HEK293 (cell line): Measurements from ENCODE around the gene PLCB1.

Source experiments
- CTCF ChIA-PET: fragments of 350-600 bp; formaldehyde crosslinking; extraction: SDS; loops from one replicate; lab custom pipeline; 2021; ENCODE audit warnings: antibody characterized with exemption; lab: Yijun Ruan, JAX
- POLR2A ChIA-PET: fragments of 300-600 bp; formaldehyde crosslinking; extraction: SDS; loops from one replicate; lab custom pipeline; 2020; ENCODE audit warnings: antibody characterized with exemption, inconsistent platforms; lab: Yijun Ruan, JAX
- H3K27ac ChIP-seq: fragments of 200-500 bp; sonication (Bioruptor generic); 2 replicates; pipeline ENCODE4 v1.5.1; 2014; ENCODE audit warnings: low read depth, low read length, control low read depth, inconsistent platforms; ENCODE audit errors: extremely low read depth
- H3K36me3 ChIP-seq, 2 experiments: fragments of 200-500 bp in 1 of 2; sonication (Bioruptor generic) in 1 of 2; 1 replicate in 1 of 2; 2 replicates in 1 of 2; pipeline ENCODE4 v1.5.1; 2014 to 2017; ENCODE audit warnings: inconsistent platforms in 2 of 2, low read length in 2 of 2; ENCODE audit not compliant: control insufficient read depth in 2 of 2, insufficient read depth in 1 of 2
- H3K4me1 ChIP-seq: fragments of 200-500 bp; sonication (Bioruptor generic); 2 replicates; pipeline ENCODE4 v1.5.1; 2014; ENCODE audit warnings: mild to moderate bottlenecking, low read length, inconsistent platforms; ENCODE audit not compliant: control insufficient read depth, insufficient read depth
- H3K4me3 ChIP-seq: 2 replicates; pipeline ENCODE4 v1.5.1; 2011; ENCODE audit warnings: low read depth, mild to moderate bottlenecking, control low read depth, low read length, moderate library complexity
- H3K9me3 ChIP-seq: fragments of 200-500 bp; sonication (Bioruptor generic); 2 replicates; pipeline ENCODE4 v1.5.1; 2014; ENCODE audit warnings: low read depth, low read length, inconsistent platforms; ENCODE audit not compliant: control insufficient read depth, insufficient read depth
- HOXD13 ChIP-seq: sonication (generic); formaldehyde crosslinking; IDR thresholded peaks from 2 replicates; pipeline ENCODE4 v1.8.0; 2022; ENCODE audit warnings: missing genetic modification reagents, borderline replicate concordance
- KLF1 ChIP-seq: fragments of 450-650 bp; formaldehyde crosslinking; IDR thresholded peaks from 2 replicates; pipeline ENCODE4 v1.5.1; 2016; ENCODE audit warnings: missing biosample characterization, missing genetic modification characterization
- KLF10 ChIP-seq: fragments of 450-650 bp; IDR thresholded peaks from 2 replicates; pipeline ENCODE4 v1.5.1; 2018; ENCODE audit warnings: missing biosample characterization, mild to moderate bottlenecking, missing genetic modification characterization
- PRDM1 ChIP-seq: fragments of 450-650 bp; formaldehyde crosslinking; IDR thresholded peaks from 2 replicates; pipeline ENCODE4; 2016; ENCODE audit warnings: missing biosample characterization, missing genetic modification characterization
- SCRT2 ChIP-seq: fragments of 450-650 bp; formaldehyde crosslinking; IDR thresholded peaks from 2 replicates; pipeline ENCODE4 v1.5.1; 2016; ENCODE audit warnings: missing biosample characterization, missing genetic modification characterization
- ZNF280C ChIP-seq: fragments of 450-650 bp; formaldehyde crosslinking; IDR thresholded peaks from 2 replicates; pipeline ENCODE4 v1.5.1; 2016; ENCODE audit warnings: missing biosample characterization, missing genetic modification characterization
- ZNF280D ChIP-seq: fragments of 450-650 bp; formaldehyde crosslinking; IDR thresholded peaks from 2 replicates; pipeline ENCODE4 v1.5.1; 2016; ENCODE audit warnings: missing biosample characterization, missing genetic modification characterization
- ZNF416 ChIP-seq: fragments of 450-650 bp; formaldehyde crosslinking; IDR thresholded peaks from 2 replicates; pipeline ENCODE4 v1.5.1; 2016; ENCODE audit warnings: missing biosample characterization, missing genetic modification characterization
- ZNF433 ChIP-seq: fragments of 450-650 bp; formaldehyde crosslinking; IDR thresholded peaks from 2 replicates; pipeline ENCODE4 v1.5.1; 2016; ENCODE audit warnings: missing biosample characterization, missing genetic modification characterization, low read depth
- ZNF501 ChIP-seq: fragments of 450-650 bp; formaldehyde crosslinking; IDR thresholded peaks from 2 replicates; pipeline ENCODE4 v1.5.1; 2016; ENCODE audit warnings: missing biosample characterization, missing genetic modification characterization
- ZNF521 ChIP-seq: fragments of 450-650 bp; formaldehyde crosslinking; IDR thresholded peaks from 2 replicates; pipeline ENCODE4 v1.5.1; 2017; ENCODE audit warnings: missing biosample characterization, mild to moderate bottlenecking, missing genetic modification characterization
- ZNF529 ChIP-seq: fragments of 450-650 bp; formaldehyde crosslinking; IDR thresholded peaks from 2 replicates; pipeline ENCODE4 v1.5.1; 2017; ENCODE audit warnings: missing genetic modification characterization, missing biosample characterization; ENCODE audit not compliant: insufficient replicate concordance
- ZNF549 ChIP-seq: fragments of 450-650 bp; IDR thresholded peaks from 2 replicates; pipeline ENCODE4 v1.5.1; 2018; ENCODE audit warnings: missing biosample characterization, missing genetic modification characterization, mild to moderate bottlenecking, inconsistent platforms, moderate library complexity
- ZNF624 ChIP-seq: fragments of 450-650 bp; formaldehyde crosslinking; IDR thresholded peaks from 2 replicates; pipeline ENCODE4 v1.5.1; 2017; ENCODE audit warnings: missing biosample characterization, missing genetic modification characterization
- ZNF658 ChIP-seq: fragments of 450-650 bp; formaldehyde crosslinking; IDR thresholded peaks from 2 replicates; pipeline ENCODE4; 2016; ENCODE audit warnings: missing biosample characterization, missing genetic modification characterization
- ZNF660 ChIP-seq: fragments of 450-650 bp; IDR thresholded peaks from 2 replicates; pipeline ENCODE4 v1.5.1; 2018; ENCODE audit warnings: missing biosample characterization, mild to moderate bottlenecking, missing genetic modification characterization
- ZNF664 ChIP-seq: fragments of 450-650 bp; formaldehyde crosslinking; IDR thresholded peaks from 2 replicates; pipeline ENCODE4 v1.5.1; 2016; ENCODE audit warnings: missing biosample characterization, missing genetic modification characterization
- ZNF677 ChIP-seq: fragments of 450-650 bp; IDR thresholded peaks from 2 replicates; pipeline ENCODE4 v1.5.0; 2018; ENCODE audit warnings: missing biosample characterization, mild to moderate bottlenecking, missing genetic modification characterization, moderate library complexity
- ZSCAN23 ChIP-seq: fragments of 450-650 bp; formaldehyde crosslinking; IDR thresholded peaks from 2 replicates; pipeline ENCODE4 v1.5.1; 2016; ENCODE audit warnings: missing biosample characterization, missing genetic modification characterization
- TF ChIP-seq, protein P1 (sequence below): fragments of 450-650 bp; formaldehyde crosslinking; conservative IDR thresholded peaks from 2 replicates; pipeline ENCODE4 v1.5.1; 2016; ENCODE audit warnings: low read depth, missing biosample characterization, missing genetic modification characterization
- TF ChIP-seq, protein P2 (sequence below): fragments of 450-650 bp; formaldehyde crosslinking; IDR thresholded peaks from 2 replicates; pipeline ENCODE4 v1.5.1; 2016; ENCODE audit warnings: missing biosample characterization, missing genetic modification characterization, borderline replicate concordance
- TF ChIP-seq, protein P3 (sequence below): fragments of 450-650 bp; formaldehyde crosslinking; IDR thresholded peaks from 2 replicates; pipeline ENCODE4 v1.5.1; 2016; ENCODE audit warnings: missing biosample characterization, missing genetic modification characterization

PLCB1 gene

GRCh38 chr20:8633366-8633765 lies 501.3 kb downstream of the PLCB1 start (continued):
- no peak for TF ChIP-seq ZNF549 (tag by site-specific recombination)
- TF ChIP-seq SCRT2 (tag by site-specific recombination), result no peak
- no peak for TF ChIP-seq ZNF624 (tag by site-specific recombination)
- no peak for TF ChIP-seq ZNF501 (tag by site-specific recombination)
- TF ChIP-seq KLF1, result no peak
- TF ChIP-seq HOXD13 (CRISPR knock-in tag), result no peak
- TF ChIP-seq ZNF660, result no peak
- TF ChIP-seq ZNF280D (tag by site-specific recombination), result no peak
- no peak for TF ChIP-seq ZNF416
- TF ChIP-seq ZNF280C (tag by site-specific recombination), result no peak

DNA sequence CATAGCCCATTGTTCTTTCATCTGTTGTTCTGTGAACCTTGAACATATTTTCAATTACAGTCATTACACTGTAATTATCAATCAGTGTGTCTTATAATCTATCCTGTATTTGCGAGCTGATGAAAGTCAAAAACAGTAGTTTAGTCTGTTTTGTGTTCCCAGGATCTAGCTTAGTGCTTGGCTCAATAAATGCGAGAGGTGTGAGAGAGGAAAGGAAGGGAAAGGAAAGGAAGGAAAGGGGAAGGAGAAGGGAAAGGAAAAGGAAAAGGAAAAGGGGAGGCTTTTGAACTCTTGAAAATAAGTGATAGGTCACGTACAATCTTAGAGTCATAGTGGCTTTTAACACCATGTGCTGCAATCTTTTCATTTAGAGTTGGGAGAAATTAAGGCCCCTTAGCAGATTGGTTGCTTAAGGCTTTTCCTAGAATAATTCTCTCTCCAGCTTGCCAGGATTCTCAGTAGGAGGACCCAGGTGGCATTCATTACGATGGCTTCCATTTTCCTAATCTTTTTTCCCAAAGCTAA lies 503.0 kb downstream of the PLCB1 start:
- H3K4me1 ChIP-seq, result peaks cover 5% of the 10 kb centered on the region; the same call in 1 of the 2 replicates
- peak; percentile 74 for TF ChIP-seq PRDM1 (tag by site-specific recombination)
- TF ChIP-seq, protein P1, sequence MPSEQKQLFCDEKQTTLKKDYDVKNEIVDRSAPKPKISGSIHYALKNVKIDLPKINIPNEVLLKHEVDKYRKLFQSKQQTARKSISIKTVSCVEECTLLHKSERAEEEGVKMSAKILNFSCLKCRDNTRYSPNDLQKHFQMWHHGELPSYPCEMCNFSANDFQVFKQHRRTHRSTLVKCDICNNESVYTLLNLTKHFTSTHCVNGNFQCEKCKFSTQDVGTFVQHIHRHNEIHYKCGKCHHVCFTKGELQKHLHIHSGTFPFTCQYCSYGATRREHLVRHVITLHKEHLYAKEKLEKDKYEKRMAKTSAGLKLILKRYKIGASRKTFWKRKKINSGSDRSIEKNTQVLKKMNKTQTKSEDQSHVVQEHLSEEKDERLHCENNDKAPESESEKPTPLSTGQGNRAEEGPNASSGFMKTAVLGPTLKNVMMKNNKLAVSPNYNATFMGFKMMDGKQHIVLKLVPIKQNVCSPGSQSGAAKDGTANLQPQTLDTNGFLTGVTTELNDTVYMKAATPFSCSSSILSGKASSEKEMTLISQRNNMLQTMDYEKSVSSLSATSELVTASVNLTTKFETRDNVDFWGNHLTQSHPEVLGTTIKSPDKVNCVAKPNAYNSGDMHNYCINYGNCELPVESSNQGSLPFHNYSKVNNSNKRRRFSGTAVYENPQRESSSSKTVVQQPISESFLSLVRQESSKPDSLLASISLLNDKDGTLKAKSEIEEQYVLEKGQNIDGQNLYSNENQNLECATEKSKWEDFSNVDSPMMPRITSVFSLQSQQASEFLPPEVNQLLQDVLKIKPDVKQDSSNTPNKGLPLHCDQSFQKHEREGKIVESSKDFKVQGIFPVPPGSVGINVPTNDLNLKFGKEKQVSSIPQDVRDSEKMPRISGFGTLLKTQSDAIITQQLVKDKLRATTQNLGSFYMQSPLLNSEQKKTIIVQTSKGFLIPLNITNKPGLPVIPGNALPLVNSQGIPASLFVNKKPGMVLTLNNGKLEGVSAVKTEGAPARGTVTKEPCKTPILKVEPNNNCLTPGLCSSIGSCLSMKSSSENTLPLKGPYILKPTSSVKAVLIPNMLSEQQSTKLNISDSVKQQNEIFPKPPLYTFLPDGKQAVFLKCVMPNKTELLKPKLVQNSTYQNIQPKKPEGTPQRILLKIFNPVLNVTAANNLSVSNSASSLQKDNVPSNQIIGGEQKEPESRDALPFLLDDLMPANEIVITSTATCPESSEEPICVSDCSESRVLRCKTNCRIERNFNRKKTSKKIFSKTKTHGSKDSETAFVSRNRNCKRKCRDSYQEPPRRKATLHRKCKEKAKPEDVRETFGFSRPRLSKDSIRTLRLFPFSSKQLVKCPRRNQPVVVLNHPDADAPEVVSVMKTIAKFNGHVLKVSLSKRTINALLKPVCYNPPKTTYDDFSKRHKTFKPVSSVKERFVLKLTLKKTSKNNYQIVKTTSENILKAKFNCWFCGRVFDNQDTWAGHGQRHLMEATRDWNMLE (tag by site-specific recombination), result no peak
- TF ChIP-seq, all 188 proteins: peak for 1
- ChIA-PET CTCF (no interaction called here), POLR2A (no interaction called here)
- H3K27ac ChIP-seq, result no peak overlapping the region
- no peaks in the 10 kb centered on the region for H3K36me3 ChIP-seq
- H3K9me3 ChIP-seq, result no peaks in the 10 kb centered on the region
- no peak overlapping the region for H3K4me3 ChIP-seq

GRCh38 chr20:8635837-8636236 lies 503.8 kb downstream of the PLCB1 start:
- Histone ChIP-seq H3K4me3 (no peak overlapping the region), H3K27ac (no peak overlapping the region), H3K9me3 (no peaks in the 10 kb centered on the region), H3K36me3 (no peaks in the 10 kb centered on the region), H3K4me1 (peaks cover 5% of the 10 kb centered on the region; the same call in 1 of the 2 replicates)
- POLR2A ChIA-PET, result no interaction called here
- CTCF ChIA-PET, result no interaction called here
- TF ChIP-seq KLF10 (tag by site-specific recombination) (no peak), ZNF529 (no peak), ZNF521 (tag by site-specific recombination) (no peak), ZNF677 (no peak), ZNF664 (tag by site-specific recombination) (no peak), ZNF658 (tag by site-specific recombination) (no peak), ZSCAN23 (no peak), ZNF433 (tag by site-specific recombination) (no peak)
- TF ChIP-seq, protein P2, sequence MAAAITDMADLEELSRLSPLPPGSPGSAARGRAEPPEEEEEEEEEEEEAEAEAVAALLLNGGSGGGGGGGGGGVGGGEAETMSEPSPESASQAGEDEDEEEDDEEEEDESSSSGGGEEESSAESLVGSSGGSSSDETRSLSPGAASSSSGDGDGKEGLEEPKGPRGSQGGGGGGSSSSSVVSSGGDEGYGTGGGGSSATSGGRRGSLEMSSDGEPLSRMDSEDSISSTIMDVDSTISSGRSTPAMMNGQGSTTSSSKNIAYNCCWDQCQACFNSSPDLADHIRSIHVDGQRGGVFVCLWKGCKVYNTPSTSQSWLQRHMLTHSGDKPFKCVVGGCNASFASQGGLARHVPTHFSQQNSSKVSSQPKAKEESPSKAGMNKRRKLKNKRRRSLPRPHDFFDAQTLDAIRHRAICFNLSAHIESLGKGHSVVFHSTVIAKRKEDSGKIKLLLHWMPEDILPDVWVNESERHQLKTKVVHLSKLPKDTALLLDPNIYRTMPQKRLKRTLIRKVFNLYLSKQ (tag by site-specific recombination), result no peak
- TF ChIP-seq, protein P3, sequence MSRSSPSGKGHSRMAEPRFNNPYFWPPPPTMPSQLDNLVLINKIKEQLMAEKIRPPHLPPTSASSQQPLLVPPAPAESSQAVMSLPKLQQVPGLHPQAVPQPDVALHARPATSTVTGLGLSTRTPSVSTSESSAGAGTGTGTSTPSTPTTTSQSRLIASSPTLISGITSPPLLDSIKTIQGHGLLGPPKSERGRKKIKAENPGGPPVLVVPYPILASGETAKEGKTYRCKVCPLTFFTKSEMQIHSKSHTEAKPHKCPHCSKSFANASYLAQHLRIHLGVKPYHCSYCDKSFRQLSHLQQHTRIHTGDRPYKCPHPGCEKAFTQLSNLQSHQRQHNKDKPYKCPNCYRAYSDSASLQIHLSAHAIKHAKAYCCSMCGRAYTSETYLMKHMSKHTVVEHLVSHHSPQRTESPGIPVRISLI, result no peak
